GM12801 (cell line): ENCODE data around the gene GTF3C5.

ENCODE experiments used
- TF ChIP-seq, protein P1 (sequence below): IDR thresholded peaks from one replicate; pipeline ENCODE4 v1.5.1; 2011; ENCODE audit warnings: control low read depth; ENCODE audit not compliant: insufficient read length; ENCODE audit errors: extremely low read depth

Gene GTF3C5

DNA sequence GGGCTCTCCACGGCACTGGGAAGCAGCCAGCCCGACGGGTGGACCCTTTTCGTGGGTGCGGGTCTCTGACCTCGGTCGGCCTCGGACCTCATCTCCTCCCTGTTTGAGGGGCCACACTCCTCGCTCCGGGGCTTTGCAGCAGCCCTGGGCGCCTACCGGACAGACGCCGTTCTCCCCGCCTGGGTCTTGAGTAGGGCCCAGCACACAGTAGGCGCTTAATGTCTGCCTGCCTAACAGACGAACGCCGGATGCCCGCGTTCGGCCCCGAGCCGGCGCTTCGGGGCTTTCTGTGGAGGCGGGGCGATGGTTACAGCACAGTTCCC, 842 bp upstream of the GTF3C5 start:
- TF ChIP-seq, protein P1, sequence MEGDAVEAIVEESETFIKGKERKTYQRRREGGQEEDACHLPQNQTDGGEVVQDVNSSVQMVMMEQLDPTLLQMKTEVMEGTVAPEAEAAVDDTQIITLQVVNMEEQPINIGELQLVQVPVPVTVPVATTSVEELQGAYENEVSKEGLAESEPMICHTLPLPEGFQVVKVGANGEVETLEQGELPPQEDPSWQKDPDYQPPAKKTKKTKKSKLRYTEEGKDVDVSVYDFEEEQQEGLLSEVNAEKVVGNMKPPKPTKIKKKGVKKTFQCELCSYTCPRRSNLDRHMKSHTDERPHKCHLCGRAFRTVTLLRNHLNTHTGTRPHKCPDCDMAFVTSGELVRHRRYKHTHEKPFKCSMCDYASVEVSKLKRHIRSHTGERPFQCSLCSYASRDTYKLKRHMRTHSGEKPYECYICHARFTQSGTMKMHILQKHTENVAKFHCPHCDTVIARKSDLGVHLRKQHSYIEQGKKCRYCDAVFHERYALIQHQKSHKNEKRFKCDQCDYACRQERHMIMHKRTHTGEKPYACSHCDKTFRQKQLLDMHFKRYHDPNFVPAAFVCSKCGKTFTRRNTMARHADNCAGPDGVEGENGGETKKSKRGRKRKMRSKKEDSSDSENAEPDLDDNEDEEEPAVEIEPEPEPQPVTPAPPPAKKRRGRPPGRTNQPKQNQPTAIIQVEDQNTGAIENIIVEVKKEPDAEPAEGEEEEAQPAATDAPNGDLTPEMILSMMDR, result no peak

DNA sequence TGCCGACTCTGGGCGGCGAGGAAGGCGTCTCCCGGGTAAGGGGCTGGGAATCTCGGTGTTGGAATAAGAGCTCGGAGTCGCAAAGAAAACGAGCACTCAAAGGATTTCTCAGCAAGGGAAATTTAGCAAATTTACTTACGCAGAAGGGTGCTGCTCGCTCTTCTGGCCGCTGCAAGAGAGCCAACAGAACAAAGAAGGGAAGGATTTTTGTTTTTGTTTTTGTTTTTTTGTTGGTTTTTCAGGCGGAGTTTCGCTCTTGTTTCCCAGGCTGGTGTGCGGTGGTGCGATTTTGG, 279 bp downstream of the GTF3C5 start:
- TF ChIP-seq, protein P1, result no peak

DNA sequence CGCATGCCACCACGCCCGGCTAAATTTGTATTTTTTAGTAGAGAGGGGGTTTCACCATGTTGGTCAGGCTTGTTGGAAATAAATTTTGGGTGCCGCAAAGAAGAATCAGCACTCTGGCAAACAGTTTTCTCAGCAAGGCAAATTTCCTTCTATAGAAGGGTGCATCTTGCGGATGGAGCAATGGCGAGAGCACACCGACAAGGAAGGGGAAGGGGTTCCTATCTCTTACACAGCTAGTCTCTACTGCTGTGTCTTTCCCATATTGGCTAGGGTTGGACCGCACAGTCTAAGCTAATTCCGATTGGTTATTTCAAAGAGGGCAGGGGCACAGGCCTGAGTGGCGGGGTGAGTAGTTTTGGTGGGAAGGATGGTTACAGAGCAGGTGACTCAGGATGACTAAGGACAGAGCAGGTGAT, 707 bp downstream of the GTF3C5 start:
- TF ChIP-seq, protein P1, result no peak

DNA sequence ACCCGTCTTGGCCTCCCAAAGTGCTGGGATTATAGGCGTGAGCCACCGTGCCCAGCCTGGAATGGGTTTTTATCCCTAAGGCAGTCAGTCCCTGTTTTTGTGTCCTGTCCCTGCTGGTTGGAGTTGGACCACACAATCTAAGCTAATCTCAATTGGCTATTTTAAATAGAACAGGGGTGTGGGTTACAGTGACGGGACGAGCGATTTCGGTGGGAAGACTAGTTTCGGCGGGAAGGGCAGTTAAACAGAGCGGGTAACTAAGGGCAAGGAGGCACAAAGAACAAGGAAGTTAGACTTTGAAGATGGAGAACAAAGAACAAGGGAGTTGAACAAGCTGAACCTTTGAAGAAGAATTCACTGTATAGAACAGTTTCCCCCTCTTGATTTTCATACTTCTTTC, 1.4 kb downstream of the GTF3C5 start:
- TF ChIP-seq, protein P1, result no peak

DNA sequence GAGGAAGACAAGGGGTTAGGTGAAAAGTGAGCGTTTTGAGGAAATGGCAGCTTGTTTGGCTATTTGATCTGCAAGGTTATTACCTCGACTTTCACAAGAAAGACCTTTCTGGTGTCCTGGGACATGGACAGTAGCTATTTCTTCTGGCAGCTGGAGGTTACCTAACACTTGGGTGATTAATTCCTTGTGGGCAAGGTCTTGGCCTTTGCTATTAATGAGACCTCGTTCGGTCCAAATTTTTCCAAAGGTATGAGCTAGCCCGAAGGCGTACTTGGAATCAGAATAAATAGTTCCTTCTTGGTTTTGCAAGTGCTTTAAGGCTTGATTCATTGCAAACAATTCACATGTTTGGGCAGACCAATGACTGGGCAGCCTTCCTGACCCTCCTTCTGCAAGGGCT, 4.9 kb downstream of the GTF3C5 start:
- TF ChIP-seq, protein P1, result no peak

DNA sequence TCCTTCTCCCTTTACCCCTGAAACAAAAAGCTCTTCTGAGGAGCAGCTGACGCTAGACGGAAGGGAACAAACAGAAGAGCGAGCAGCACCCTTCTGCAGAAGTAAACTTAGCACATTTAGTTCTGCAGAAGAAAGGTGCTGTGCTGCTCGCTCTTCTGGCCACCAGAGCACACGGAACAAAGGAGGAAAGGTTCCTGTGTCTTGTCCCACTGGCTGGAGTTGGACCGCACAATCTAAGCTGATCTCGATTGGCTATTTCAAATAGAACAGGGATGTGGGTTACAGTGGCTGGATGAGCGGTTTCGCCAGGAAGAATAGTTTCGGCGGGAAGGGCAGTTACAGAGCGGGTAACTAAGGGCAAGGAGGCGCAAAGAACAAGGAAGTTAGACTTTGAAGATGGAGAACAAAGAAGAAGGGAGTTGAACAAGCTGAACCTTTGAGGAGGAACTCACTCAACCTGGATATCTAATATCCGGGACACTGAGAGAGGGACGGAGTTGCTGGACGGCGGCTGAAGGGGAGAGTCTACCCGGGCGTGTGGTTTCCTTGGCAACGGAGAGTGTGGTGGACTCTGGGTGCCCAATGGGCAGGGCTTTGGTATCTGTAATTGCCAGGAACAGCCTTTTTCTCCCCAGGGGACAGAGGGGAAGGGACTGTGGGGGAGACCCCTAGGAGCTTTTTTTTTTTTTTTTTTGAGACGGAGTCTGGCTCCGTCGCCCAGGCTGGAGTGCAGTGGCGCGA, 7.1 kb downstream of the GTF3C5 start:
- TF ChIP-seq, protein P1, result no peak

DNA sequence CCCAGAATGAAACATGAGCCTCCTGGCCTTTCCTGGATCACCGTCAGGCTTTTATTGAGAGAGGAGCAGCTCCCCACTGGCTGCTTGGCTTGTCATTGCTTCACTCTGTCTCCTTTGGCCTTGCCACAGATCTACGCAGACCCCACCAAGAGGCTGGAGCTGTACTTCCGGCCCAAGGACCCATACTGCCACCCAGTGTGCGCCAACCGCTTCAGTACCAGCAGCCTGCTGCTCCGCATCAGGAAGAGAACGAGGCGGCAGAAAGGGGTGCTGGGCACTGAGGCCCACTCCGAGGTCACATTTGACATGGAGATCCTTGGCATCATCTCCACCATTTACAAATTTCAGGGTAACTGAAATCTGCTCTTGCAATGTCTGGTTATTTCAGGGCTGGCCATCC, 11.2 kb downstream of the GTF3C5 start:
- TF ChIP-seq, protein P1, result no peak
